ENCODE measurements around the gene CARNS1. TPM values are rescaled to one million over a fixed set of nuclear protein-coding genes. Genes with fewer than 3 reads are reported as not detected.

CARNS1 gene
- total and polyA plus RNA-seq, 2 of the 13 experiments (the other 11 are each of a cell fraction or from before 2014, with no cell fraction given), result not detected

- no peak for TF ChIP-seq CSRNP1 (CRISPR knock-in tag; IDR thresholded peaks at IDR 0.05)
- 0 out of 2 replicates have a peak, but pooled peaks have one; percentile 2 for TF ChIP-seq ARID4A (CRISPR knock-in tag; IDR thresholded peaks at IDR 0.05; ENCODE audit: borderline replicate concordance)
- 0 out of 2 replicates have a peak, but pooled peaks have one; percentile 11 for TF ChIP-seq PATZ1 (CRISPR knock-in tag; IDR thresholded peaks at IDR 0.05)
- no peak for TF ChIP-seq SAP130 (CRISPR knock-in tag; IDR thresholded peaks at IDR 0.05; ENCODE audit: low read depth)
- no peak for TF ChIP-seq PBX3 (CRISPR knock-in tag; IDR thresholded peaks at IDR 0.05; ENCODE audit: borderline replicate concordance)
- TF ChIP-seq POGK (CRISPR knock-in tag; conservative IDR thresholded peaks at IDR 0.05), result no peak
- 0 out of 2 replicates have a peak, but pooled peaks have one; percentile 19 for TF ChIP-seq MYPOP (CRISPR knock-in tag; IDR thresholded peaks at IDR 0.05)
- no peak for TF ChIP-seq HCFC1 (IDR thresholded peaks at IDR 0.05; ENCODE audit: low read depth, low read length)
- no peak for TF ChIP-seq POLR2AphosphoS5 (IDR thresholded peaks at IDR 0.05; ENCODE audit: low read depth, low read length)
- 0 out of 2 replicates have a peak, but pooled peaks have one; percentile 28 for TF ChIP-seq ZNF749 (CRISPR knock-in tag; IDR thresholded peaks at IDR 0.05; ENCODE audit: borderline replicate concordance)
Observed at GRCh38 chr11:67420147-67420645, 4.7 kb downstream of the CARNS1 start (continued).
